CD4-positive, alpha-beta T cell treated with Interleukin-1 beta for 1 hour (primary cell): ENCODE data around the gene LOXHD1.

Experiments used
- DNase-seq, 2 donors: peaks; one replicate each; pipeline ENCODE4 v3.0.0-alpha.2; 2020 to 2022

LOXHD1 gene

DNA sequence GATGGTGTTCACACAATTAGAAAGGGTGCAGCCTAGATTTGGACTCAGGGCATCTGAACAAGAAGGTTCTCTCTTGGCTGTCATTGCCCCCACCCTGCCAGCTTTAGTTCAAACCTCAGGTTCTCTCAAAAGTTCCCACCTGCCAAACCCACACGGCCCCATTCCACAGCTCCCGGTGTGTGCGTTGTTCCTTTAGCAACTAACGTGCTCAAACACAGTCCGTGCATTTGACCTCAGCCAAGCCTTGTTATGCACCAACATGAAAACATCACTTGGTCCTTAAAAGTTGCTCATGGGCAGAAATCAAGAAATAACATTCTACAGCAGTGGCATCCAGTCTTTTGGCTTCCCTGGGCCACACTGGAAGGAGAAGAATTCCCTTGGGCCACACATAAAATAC is 32.0 kb downstream of the LOXHD1 start:
- DNase-seq = no peak

DNA sequence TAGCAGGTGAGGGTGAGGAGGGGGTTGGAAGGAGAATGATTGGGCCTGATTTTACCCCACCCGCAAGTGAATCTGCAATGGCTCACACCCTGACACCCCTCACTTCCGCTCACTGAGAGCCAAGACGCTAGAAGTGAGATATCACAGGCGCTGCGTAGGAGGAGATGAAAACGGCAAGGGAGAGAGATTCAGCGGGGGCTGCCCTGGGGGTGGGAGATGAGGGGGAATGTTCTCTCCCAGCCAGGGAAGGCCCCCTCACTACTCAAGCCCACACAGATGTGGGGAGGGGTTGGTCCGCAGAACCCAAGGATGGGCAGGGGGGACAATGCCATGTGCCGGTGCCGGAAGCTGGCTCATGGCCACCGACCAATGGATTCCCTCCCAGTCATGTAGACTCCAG is 32.9 kb downstream of the LOXHD1 start:
- peak in 1 of 2 donors; percentile 6 for DNase-seq

DNA sequence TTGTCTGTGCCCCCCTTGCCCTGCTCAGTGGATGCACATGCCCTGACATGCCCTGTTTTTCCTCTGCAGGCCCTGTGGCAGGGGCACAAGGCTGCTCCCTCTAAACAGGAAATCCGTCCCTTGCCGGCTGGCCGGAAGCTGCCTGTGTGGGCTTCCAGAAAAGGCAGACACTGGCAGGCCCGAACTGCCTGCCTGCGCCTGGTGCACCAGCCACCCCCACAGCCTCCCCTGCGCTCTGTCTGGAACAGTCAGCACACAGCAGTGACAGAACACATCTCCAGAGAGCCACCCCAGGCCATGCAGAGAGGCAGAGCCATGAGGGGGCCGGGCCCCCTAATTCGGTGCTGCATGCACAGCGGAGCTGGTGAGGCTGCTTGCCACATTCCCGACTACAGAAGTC is 33.5 kb downstream of the LOXHD1 start:
- DNase-seq = peak; percentile 11 to 14

DNA sequence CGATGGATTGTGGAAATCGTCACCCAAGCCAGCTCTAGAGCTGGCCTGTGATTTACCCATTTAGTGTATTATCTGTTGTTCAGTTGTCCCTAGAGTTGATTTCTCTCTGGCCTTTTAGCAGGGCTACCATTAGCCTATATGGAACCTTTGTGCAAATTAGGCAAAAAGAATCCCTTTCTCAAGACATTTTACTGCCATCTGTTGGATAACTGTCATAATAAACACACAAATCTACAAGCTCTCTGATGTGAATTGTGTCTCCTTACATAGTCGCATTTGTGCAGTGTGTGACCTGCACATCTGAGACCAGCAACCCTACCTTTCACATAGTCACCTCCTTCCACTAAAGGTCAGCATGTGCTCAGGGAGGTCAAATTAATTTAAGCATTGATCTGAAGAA is 34.0 kb downstream of the LOXHD1 start:
- DNase-seq = no peak

DNA sequence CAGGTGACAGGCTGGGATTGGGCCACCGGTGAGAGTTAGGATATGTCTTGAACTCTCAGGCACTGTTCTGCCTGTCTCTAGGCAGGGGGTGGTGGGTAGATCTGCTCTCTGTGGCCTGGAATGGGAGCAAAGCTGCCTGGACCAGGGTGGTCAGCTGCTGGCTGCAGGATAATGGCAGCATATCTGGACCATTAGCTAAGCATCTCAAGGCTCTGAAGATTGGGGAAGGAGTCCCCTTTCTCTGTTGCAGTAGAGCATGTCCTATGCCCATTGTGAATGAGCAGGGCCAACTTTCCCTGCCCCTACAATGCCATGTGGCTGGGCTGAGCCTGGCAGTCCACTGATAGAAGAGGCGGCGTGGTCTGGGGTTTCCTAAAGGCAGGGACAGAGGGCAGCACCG is 34.6 kb downstream of the LOXHD1 start:
- no peak for DNase-seq

DNA sequence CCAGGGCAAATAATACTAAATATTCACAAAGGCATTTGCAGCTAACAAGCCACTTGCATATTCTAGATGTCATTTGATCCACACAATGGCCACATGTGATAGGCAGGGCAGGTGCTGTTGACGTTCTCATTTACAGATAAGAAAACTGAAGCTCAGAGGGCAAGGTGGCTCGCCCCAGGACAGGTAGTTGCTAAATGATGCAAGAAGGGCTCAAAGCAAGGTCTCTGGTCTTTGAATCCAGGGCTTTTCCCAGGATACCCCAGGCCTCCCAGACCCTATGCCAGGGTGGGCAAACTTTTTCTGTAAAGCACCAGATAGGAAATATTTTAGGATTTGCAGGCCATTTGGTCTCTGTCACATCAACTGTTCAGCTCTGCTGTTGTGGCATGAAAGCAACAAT is 35.1 kb downstream of the LOXHD1 start:
- DNase-seq = no peak

DNA sequence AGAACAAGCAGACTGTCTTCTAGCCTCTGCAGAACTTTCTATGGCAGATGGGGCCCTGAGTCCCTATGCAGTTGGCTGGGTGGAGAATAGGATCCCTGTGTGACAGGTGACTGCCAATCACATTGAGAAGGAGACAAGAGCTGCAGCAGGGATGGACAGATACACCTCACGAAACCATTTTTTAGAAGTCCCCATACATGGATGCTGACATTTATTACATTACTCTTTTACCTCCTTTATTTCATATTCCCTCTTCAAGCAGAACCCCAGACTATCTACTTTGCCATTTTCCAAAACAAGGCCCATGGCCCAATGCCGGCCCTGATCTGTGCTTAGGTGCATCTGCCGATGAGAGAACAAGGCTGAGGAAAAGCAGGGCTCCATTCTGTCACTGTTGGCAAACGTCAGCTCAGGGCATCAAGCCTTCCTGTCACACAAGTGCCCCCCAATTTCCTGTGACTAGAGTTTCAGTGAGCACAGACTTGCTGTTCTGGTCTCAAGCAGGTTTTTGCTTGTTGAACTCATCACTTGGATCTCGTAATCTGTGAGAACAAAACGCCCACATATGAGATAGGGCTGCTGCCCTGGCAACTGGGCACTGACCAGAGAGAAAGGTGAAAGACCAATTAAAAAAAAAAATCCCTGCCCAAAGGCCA is 35.8 kb downstream of the LOXHD1 start:
- DNase-seq = no peak

DNA sequence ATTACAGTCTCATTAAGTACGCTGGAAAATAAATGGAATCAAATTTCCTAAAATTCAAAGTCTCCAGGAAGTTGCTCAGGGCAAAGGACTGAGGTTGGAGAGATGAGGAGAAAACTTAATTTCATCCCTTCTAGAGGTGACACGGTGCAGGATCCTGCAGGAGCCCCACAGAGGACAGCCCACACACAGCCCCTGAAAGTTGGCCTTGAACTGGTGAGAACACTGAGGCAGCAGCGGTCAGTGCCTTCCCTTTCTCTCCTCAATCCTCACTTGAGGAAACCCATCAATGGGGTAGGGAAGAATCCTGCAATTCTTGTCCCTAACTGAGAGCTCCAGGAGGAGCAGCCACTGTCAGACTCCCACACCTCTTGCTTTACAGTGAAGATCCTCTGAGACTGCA is 37.5 kb downstream of the LOXHD1 start:
- no peak for DNase-seq

DNA sequence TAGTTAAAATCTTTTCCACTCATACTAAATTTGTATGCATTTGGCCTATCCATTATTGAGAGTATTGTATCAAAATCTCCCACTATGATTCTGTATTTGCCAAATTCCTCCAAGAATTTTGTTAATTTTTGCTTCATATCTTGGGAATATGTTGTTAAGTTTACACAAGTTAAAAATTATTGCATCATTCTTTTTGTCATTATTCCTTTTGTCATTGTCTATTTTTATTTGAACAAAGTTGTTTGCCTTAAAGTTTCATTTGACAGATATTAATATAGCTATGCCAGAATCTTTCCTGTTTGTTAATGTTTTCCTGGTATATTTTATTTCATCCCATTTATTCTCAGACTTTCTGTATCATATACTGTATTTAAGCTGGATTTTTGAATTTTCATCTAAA is 41.3 kb downstream of the LOXHD1 start:
- DNase-seq = no peak

DNA sequence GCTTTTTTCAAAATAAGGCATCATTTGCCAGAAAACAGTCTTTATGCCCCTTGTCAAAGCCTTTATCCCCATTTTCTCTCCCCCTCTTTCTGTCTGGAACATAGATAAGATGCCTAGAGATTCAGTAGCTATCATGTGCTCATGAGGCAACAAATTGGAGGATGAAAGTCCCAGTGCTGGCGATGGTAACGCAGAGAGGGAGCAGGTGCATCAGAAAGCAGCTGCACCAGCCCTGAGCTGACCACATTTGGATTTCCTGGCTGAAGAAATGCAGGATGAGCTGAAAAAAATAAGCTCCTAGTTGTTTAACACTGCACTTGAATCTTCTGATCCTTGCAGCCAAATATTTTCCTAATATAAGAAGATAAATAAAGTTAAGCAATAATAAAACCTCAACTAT is 48.0 kb downstream of the LOXHD1 start:
- no peak for DNase-seq

DNA sequence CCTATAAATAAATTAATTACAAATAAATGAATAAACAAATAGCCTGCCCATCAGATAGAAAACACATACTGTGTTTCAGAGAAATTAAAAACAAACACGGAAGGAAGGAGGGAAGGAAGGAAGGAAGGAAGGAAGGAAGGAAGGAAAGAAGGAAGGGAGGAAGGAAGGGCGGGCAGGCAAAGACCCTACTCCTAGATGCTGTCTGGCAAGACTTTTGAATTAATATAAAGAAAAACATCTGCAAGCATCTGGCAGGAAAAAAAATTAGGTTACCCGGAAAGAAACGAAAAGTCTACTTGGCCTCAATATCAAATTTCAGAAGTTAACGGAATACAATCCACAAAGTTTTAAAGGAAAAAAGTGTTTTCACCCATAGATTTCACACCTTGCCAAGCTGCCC is 49.1 kb downstream of the LOXHD1 start:
- DNase-seq = no peak

DNA sequence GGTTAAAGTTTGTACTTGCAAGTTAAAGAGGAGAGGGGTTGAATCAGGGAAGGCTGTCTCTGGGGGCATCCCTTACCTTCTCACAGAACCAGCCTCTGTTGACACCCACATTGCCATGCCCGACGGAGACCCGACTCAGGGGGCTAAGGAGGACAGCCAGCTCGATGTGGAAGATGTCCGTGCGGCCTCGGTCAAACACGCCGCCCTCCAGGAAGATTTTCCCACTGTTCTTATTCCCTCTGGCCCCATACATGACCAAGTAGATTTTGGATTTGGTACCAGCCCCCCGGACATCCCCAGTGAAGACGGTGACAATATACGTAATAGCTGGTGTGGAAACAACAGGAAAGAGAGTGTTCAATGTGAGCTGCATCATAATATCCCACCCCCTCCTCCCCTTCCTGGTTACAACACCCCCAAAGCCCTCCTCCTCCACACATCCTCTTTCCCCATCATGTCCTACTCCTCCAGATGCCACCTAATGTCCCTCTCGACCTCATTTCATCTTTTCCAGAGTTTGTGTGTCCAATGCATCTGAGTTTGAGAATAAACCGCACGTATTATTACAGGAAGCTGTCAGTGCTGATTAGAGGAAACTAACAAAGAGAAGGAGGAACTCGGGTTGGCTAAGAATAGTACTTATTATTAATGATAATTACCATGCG is 55.7 kb downstream of the LOXHD1 start:
- no peak for DNase-seq

DNA sequence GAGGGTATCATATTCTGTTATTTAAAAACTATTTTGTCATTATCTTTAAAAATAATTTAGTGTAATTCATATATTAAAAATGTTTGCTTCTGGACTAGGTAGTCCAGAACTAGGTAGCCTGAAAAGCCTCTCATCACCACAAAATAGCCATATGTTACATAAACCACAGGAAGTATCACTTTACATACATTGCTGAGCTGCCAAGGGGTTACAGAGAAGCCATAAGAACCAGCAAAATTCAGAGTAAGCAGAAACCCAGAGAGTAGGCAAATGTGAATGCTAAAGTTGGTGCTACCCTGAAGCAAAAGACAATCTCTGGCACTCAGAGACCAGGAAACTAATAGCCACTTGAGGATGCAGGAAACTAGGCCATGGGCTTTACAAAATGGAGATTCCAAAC is 60.9 kb downstream of the LOXHD1 start:
- DNase-seq = no peak

DNA sequence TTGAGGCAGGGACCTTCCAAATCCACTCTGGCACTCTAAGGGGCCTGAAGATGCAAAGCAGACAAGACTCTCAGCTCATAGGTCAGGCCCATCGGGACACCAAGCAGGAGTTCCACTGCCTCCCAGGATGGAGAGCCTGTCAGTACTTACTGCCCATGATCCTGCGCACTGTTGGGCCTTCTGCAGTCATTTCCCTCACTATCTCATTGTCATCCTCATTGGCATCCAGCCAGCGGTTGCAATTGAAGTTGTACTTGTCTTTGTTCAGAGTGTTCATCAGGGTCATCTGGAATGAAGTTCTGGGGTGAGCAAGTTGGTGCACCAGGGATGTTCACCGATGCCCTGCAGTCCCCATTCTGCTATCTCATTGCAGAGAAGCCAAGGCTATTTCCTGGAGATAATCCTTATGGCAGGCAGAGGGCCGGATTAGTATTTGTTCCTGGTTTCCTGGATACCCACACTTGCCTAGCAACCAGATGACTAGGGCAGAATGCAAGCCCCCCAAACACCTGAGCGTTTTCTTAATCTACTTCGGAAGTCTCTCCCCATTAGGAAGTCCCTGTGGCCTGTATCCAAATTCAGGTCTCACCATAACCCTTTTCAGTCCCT is 65.1 kb downstream of the LOXHD1 start:
- no peak for DNase-seq

DNA sequence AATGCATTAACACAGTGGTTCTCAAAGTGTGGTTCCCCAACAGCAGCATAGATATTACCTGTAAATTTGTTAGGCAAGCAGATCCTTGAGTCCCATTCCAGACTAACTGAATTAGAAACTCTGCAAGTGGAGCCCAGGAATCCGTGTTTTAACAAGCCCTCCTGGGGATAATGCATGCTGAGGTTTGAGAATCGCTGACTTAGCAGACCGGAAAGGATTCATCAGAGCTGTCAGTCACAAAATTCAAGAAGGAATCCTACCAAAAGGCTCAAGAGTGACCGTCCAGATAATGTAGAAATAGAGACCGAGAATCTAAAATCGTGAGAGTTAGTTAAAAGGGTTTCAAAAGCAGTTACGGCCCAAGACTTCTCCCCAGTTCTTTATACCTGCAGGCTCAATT is 66.9 kb downstream of the LOXHD1 start:
- DNase-seq = no peak

DNA sequence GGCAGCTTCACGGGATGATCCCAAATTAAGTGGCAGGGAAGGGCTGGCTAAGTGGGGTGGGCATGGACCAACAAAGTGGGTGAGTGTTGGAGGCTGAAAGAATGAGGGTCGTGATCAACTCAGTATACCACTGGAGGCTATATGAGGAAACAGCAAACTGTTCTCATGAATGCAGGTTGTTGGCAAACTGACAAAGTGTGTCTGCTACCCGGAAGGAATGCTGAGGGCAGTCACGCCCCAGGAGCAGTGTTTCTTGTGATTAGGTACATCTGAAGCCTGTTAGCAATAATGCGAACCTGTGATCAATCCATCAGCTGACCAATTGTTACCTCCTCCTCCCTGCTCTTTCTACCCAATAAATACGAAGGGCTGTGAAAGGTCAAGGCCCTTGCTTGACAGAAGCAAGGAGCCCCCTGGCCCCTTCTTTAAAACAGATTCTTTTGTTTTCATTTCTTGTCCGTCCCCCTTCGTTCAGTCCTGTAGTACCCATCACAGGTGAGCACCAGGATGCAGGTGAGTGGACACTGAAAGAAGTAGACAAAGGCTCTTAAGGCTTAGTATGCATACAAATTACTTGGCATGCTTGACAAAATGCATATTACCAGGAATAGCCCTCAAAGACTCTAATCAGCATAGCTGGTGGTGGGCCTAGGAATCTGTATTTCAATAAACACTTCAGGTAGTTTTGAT is 67.9 kb downstream of the LOXHD1 start:
- DNase-seq = no peak

DNA sequence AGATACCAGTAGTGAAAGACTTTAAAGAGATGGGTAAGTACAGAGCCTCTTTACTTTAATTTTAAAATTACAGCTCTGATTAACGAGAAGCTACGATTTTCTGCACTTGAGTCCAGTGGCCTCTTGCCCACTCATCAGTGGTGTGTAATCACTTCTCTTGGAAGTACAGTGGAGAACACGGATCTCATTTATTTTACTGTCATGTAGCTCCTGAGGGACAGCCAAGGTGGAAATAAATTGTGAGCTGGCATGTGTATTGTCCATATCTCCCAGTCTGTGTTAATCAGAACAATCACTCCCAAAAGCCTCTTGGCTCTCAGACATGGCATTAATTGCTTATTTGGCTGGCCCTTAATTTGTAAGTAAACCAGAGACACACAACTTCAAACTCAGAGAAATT is 69.4 kb downstream of the LOXHD1 start:
- no peak for DNase-seq

DNA sequence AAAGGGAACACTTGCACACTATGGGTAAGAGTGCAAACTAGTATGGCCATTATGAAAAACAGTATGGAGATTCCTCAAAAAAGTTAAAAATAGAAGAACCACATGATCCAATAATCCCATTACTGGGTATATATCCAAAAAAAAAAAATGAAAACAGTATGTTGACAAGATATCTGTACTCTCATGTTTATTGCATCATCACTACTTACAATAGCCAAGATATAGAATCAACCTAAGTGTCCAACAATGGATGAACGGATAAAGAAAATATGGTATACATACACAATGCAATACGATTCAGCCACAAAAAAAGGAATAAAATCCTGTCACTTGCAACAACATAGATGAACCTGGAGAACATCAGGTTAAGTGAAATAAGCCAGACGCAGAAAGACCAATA is 73.3 kb downstream of the LOXHD1 start:
- DNase-seq = no peak

DNA sequence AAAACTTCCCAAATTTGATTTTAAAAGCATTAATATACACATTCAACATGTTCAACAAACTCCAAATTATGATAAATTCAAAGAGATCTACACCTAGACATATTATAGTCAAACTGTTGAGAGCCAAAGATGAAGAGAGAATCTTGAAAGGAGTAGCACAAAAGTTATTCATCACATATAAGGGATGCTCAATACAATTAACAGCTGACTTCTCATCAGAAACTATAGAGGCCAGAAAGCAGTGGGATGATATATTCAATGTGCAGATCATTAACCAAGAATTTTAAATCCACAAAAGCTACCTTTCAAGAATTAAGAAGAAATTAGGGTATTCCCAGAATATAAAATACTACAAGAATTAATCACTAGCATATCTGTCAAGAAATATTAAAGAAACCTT is 75.4 kb downstream of the LOXHD1 start:
- no peak for DNase-seq

DNA sequence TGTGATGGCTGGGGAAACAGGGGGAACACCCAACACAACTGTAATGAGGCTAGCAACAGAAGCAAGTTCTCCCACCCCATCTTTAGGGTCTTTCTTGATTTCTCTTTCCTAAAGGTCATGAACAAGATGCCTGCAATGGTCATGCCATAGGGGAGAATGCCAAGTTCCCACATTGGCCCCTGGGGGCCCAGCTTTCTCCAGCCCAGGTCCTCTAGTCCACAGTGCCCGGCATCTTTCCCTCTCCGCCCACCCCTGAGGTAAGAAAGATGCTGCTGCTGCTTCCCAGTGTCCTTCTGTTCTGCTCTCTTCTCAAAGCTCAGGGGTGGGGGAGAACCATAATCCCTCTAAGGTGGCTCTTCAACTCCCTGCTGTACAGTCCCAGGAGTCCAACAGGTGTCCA is 78.0 kb downstream of the LOXHD1 start:
- no peak for DNase-seq

DNA sequence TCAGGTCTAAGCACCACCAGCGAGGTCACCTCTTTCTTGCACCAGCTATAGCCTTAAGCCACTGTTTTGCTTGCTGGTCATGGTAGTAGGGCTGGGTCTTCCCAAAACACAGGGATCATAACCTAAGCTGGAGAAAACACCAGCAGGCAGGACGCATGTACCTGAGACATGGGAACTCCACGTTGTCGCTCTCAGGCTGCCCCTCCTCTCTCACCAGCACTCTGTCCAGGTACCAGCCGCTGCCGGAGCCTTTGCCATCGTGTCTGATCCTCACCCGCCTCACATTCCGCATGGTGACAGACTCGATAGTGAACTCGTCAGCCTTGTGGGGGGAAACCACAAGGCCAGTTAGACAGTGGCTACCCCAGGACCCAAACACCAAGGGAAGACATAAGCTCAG is 79.5 kb downstream of the LOXHD1 start:
- DNase-seq = no peak

DNA sequence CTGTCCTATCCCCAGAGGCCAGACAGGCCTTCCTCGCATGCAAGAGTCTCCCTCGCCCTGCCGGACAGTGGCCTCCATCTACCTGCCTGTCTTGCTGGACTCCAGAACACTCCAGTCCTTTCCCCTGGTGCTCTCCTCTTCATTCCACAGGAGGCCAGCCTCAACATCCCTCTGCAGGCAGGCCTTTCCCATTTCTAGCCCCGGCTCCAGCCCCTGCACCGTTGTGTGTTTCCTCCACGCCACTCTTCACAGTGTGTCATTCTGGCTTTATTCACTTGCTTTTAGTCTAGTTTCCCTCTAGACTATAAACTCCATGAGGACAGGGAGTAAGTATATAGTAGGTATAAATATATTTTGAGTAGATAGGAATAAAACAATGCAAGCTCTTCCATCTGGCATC is 81.2 kb downstream of the LOXHD1 start:
- no peak for DNase-seq

DNA sequence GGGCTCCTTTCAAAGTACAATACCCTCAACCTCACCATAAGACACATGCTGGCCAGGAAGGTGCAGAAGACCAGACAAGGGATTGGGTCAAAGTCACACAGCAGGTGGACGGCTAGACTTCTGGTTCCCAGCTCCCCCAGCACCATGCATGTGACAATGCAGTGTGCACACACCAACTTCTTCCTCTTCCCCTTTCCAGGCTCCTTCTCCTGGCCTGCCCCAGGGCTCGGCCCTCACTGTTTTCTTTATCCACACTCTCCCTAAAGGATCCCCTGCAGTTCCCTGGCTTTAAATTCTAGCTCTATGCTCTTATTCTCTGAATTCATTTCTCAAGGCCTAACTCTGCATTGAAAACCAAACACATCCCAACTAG is 82.3 kb downstream of the LOXHD1 start:
- no peak for DNase-seq
